Measurements from ENCODE around the gene DNAJC3. TPM values are rescaled to one million over a fixed set of nuclear protein-coding genes. Genes with fewer than 3 reads are reported as not detected.

Gene DNAJC3
- total and polyA plus RNA-seq, 4 donors = 32.0 to 121 (median 37.1) TPM

- H3K9ac ChIP-seq (ENCODE audit: low read depth in 1 of 2, low read length in 2 of 2) = no peak overlapping the region
- no peak overlapping the region for H3K27ac ChIP-seq (ENCODE audit: low read depth in 1 of 2, low read length in 2 of 2)
- H3K27me3 ChIP-seq (ENCODE audit: control insufficient read depth in 4 of 4, insufficient read depth in 4 of 4, low read length in 3 of 4) = no peaks in the 10 kb centered on the region
- no peaks in the 10 kb centered on the region for H3K4me1 ChIP-seq (ENCODE audit: control insufficient read depth in 4 of 4, insufficient read depth in 4 of 4, low read length in 3 of 4)
- TF ChIP-seq MAX (IDR thresholded peaks at IDR 0.05) (no peak), HNF4G (IDR thresholded peaks at IDR 0.05) (no peak), TAF1 (conservative IDR thresholded peaks at IDR 0.05) (no peak), RXRA (IDR thresholded peaks at IDR 0.05) (no peak), CTCF (IDR thresholded peaks at IDR 0.05; ENCODE audit: low read depth, low read length, missing input control) (no peak), HNF4A (conservative IDR thresholded peaks at IDR 0.05) (no peak), EGR1 (IDR thresholded peaks at IDR 0.05; ENCODE audit: low read depth in 2 of 2) (no peak), FOXA1 (IDR thresholded peaks at IDR 0.05) (no peak), NR2F2 (IDR thresholded peaks at IDR 0.05) (no peak), YY1 (IDR thresholded peaks at IDR 0.05) (no peak), ZBTB33 (IDR thresholded peaks at IDR 0.05) (no peak), FOXA2 (IDR thresholded peaks at IDR 0.05) (no peak), REST (IDR thresholded peaks at IDR 0.05) (no peak), GABPA (IDR thresholded peaks at IDR 0.05 in 1 of 2, conservative IDR thresholded peaks at IDR 0.05 in 1 of 2) (no peak), JUND (IDR thresholded peaks at IDR 0.05) (no peak), RAD21 (IDR thresholded peaks at IDR 0.05) (no peak), ATF3 (IDR thresholded peaks at IDR 0.05) (no peak), SP1 (IDR thresholded peaks at IDR 0.05) (no peak)
- no peaks in the 10 kb centered on the region for H3K36me3 ChIP-seq (ENCODE audit: control insufficient read depth in 4 of 4, insufficient read depth in 3 of 4, low read depth in 1 of 4, low read length in 3 of 4)
- DNase-seq (ENCODE audit: low spot score) = no peak
- H3K9me3 ChIP-seq (ENCODE audit: control insufficient read depth in 4 of 4, low read length in 3 of 4) = no peaks in the 10 kb centered on the region
- 77% methylated on average over 3 of the region's 3 CpGs for WGBS
- no peak overlapping the region for H3K4me3 ChIP-seq (ENCODE audit: low read depth in 1 of 3, low read length in 3 of 3)
These were observed 20.4 kb upstream of the DNAJC3 start for GRCh38 chr13:95656386-95657015.

Measured in liver (tissue), 9 donors.